DMS 273 (cell line): Measurements from ENCODE around the gene GLI3.

Experiments used
- DNase-seq: peaks from one replicate; lab custom pipeline; 2025; ENCODE audit not compliant: unreplicated experiment; lab: John Stamatoyannopoulos, UW

The GLI3 gene

DNA sequence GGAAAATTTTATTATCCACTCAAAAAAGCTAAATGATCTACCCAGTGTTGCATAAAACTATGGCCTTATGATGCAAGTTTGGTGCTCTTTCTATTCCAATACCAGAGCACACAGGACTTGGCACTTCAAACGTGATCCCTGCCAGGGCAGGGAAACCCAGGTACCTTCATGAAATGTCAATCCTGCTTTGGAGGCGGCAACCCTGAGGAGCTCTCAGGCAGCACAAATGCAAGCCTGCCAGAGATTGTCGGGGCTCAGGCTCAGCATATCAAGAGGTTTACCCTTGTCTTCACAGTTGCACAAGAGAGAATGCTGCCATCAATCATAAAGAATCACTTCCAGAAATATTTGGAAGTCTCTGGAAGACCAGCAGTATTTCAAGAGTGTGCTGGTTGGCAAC is 151.5 kb downstream of the GLI3 start:
- DNase-seq = no peak

DNA sequence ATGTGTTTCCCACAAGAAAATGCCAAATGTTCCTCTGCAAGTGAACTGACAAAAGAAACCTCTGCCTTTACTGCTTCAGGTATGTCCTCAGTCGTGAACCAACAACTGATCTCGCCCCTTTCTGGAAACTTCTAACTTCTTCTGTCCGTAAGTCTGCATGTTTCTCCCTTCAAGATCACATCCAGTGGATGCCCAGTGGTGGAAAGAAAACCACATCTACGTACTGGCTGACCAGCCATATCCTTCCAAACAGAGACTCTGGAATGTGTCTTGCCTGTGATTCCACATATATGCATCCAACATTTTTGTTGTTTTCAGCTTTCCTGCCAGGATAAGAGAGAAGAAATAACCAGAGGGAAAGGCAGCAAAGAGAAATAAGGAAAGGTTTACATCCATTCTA is 152.7 kb downstream of the GLI3 start:
- no peak for DNase-seq

DNA sequence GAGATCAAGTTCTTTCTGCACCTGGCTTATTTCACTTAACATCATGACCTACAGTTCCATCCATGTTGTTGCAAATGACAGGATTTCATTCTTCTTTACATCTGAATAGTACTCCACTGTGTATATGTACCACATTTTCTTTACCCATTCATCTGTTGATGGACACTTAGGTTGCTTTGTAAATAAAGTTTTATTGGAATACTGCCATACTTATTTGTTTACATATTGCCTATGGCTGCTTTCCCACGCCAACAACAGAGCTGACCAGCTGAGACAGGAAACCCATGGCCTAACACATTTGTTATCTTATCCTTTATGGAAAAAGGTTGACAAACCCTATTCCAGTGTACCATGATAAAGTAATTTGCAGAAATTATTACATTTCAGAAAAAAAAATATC is 153.7 kb downstream of the GLI3 start:
- no peak for DNase-seq

DNA sequence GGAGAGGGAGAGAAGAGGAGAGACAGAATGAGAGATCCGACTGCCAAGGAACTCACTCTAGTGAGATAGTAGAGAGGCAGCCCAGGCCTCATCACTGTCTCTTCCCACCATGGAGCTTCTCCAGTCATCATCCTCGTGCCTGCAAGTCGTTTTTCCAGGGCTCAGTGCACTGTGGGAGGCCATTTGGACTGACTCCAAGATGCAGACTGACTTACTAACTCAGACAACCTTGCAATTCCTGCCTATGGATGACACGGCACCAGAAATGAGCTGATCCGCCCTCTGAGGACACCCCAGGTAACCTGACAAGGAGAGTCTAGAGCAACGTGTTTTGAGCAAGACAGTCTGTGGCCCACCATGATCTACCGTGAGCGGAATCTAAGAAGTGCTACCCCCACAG is 154.9 kb downstream of the GLI3 start:
- no peak for DNase-seq

DNA sequence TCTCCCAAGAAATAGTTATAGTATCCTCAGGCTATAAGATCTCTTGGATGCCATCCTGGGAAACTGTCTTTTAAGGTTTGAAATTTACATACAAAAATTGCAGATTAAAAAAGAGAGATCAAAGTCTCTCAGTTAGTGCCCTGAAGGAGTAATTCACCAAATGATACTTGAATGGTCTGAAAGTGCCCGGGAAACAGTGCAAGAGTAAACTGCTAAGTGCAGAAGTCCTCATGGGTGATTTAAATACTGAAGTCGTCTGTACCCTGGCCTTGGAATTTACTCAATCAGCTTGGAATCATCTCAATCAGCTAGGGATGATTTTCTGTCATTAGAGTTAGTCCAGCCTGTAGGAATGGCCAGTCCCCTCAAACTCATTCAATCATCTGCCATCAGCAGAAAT is 155.3 kb downstream of the GLI3 start:
- no peak for DNase-seq

DNA sequence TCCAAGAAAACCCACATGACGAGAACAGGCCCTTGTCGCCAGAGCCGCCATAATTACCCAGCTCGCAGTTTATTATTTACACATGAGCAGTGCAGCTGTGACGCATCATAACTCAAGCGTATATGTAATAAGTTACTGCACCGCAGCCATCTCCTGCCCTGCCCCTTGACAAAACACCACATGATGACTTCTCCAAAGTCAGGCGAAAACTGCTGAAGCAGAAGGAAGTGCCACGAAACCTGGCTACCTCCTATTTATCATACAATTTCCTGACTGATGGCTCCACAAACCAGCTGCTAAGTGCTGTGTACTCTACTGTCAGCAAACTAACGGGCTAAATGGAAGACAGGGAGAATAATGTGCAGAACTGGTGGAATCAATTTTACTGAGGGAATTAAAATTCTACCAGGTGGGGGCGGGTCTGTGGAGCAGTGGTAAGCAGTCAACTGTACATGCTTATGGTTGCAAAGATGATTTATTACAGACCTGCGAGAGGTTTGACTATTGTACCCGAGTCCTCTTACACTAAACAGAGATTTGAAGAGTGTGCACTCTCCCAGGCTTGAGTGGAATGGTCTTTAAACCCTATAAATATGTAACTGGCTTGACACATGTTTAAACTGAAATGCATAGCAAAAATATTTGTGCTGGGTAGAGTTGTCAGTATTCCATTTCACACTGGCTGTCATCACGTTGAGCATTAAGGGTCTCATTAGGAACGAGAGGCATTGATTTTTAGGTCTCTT is 156.0 kb downstream of the GLI3 start:
- DNase-seq = no peak

DNA sequence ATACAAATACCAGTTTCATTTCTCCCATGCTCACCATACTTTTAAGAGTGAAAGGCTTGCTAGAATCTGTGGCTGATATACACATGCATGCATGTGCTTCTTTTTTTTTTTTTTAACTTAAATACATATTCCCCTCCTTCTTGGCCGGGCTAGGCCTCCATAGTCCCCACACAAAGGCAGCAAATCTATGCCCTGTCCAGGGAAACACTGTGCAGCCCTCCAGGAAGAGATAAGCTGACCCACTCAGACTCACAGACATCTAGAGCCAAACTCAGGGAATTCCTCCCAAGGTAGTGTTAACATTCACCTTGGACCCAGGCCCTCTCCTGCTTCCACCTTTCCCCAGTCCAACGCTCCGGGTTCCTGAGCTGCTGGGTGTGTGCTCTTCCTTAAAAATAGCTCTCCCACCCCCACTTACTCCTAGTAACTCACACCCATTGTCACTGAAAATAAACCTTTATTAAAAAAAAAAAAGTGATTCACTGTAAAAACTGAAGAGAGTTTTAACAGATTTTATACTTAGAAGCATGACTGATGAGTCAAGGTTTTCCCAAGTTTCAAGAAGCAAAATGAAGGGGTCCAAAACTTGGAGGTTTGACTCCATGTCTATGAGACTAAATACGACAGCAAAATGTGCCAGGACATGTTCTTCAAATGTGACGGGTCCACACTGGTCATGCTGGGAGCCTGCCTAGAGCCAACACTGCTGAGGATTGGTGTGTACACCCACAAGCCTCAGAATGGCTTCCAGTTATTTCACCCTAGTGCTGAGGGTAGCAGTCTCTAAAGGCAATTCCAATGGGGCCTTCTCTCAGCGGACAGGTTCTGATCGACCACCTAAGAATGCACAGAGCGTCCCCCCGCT is 159.5 kb downstream of the GLI3 start:
- no peak for DNase-seq

DNA sequence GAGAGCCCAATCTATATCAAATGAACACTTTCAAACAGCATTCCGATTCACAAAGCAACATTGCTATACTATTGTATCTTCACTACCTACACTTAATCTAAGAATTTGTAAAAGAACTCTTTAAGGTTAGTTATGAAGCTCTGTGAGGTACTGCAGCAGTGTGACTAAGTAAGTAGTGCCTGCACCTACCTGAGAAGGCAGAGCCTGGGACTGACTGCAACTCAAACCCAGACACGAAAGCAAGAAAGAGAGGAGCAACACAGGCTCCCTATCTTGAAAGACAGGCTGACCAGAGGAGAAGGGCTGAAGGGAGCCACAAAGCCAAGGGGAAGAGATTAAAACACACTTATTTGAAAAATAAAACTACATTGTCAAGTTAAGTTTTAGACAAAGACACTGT is 160.1 kb downstream of the GLI3 start:
- no peak for DNase-seq

DNA sequence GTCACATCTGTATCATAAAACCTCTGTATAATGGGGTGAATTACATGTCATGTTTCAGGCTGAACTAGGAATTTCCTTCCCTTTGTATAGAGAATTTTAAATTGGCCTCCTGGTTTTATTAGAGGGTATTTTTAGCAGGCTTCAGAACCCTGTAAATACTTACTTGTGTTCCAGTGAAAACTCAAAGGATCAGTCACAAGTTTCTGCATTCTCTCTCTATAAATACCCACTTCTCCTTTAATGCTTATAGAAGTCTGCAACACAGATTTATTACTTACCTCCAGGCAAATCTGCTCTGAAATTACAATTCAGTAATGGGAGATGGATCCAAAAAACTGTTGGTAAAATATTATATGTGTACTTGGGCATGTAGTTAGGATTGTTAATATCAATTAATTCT is 161.6 kb downstream of the GLI3 start:
- DNase-seq = no peak

DNA sequence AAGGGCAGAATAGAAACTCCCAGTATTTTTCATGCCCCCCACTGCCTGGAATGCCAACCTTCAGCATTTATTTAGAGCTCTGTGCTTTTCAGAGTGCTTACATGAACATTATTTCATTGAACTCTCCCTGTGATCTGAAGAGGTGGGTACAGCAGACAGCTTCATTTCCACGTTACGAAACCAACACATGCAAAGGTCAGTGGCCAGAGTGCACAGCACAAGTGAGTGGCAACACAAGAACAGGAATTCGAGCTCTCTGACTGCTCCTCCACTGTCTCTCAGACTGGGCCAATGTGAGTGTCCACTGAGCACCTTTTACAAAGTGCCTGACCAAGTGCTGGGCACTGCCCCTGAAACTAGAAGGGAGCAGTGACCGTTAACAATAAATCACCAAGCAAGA is 162.9 kb downstream of the GLI3 start:
- DNase-seq = no peak

DNA sequence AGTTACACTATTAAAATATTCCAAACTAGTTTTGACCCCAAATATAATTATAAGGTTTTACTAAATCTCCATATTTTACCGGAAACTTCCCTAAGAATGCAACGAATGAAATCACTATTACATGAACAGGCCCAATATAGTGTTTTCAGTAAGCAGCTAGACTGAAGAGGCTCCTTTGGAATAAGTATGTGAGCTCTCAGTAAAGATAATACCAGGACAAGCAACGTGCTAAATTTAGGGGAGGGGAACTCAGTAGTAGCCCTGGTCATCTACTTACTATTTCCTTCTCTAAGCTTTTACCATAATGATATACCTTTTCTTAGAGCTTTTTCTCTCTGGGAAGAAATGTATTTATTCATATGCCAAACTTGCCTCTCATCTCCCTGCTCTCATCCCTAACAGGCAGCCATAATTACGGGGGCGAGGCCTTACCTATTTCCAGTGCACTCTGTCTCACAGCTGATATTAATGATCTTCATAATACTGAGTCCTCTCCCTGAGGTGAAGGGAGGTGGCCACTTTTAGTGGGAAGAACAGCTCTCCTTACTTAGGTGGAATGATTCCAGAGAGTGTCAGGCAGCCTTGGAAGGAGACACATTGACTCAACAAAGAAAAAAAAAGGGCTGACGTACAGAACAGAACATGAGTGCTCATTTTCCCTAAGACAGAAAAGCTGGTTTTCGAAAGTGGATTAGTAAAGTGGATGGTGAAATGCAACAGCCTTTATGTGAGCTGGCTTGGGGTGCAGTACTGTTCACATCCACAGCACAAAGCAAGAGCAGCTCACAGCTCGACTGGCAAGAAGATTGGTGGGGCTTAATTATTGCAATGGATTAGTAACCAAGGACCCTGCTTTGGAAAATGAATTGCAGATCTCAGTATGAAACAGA is 165.4 kb downstream of the GLI3 start:
- peak; percentile 9 for DNase-seq

DNA sequence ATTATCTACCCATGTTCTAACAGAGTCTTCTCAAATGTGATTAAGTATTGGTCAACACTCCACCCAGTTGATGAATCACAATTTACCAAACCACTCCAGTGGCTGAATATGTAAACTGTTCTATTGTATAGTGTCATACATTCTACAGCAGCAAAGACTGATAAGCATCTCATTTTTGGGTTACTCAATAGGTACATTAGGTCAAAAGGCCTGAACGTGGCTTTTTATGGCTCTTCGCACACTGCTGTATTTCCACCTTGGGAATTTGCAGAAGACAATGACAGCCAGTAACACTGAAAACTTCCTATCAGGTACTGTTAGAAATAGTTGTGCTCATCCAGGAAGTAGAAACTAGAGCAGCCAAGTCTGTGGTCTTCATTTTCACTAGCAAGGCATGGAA is 166.9 kb downstream of the GLI3 start:
- DNase-seq = no peak

DNA sequence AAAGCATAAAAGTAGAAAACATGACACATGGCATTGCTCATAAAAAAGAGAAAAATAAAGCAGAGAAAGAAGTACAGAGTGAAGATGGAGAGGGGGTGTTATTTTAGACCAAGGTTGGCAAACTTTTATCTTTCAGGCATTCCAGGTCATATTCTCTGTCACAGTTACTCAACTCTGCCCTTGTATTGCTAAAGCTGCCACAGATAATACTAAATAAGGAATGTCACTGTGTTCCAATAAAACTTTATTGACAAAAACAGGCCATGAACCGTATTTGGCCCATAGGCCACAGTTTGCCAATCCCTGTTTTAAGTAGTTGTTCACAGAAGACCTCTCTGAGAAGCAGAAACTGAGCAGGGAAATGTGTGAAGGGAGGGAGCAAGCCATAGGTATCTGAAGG is 167.4 kb downstream of the GLI3 start:
- no peak for DNase-seq

DNA sequence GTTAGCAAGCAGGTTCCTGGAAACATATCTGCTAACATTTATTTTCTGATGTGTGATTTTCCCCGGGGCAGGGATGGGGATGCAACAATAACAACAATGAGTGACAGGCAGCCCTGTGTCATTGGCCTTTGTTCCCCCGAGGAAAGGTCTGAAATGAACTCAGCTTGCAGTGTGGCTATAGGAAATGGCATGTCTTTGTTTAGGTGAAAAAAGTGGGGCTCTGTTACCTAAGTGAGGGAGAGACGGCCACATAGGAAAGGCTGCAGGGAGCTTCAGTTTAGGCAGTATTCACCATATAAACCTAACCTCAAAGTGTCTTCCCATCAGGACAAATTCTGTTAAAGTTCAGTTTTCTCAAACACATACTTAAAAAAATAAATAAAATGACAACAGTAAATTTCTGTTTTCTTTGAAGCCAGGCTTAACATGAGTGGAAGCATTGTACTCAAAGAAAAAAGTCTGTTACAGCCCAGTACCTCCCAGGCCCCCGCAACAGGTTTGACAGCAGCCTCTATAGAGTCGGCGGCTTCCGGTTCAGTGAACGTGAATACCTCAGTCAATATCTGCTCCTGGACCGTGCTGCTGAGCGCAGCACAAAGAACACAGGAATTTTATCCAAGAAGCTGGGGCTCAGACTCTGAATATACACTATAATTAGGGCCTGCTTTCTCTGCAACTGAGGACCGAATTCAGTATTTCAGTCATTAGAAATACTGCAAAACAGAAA is 168.3 kb downstream of the GLI3 start:
- no peak for DNase-seq

DNA sequence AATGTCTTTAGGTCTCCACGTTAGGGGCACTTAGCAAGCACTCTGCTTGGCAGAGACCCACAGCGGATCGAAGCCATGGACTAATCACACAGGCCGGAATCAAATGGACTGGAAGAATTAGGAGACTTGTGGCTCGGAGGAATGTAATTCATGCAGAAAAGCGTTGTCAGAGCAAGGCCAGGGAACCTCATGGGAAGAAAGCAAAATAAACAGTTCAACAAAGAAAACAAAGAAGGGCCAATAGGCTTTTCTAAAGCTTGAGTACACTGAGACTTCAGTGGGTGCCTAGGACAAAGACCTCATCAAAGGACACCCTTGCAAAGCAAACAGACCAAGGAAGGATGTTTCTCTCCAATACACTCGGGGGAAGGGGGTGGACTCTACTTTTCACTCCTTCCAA is 171.1 kb downstream of the GLI3 start:
- DNase-seq = no peak

DNA sequence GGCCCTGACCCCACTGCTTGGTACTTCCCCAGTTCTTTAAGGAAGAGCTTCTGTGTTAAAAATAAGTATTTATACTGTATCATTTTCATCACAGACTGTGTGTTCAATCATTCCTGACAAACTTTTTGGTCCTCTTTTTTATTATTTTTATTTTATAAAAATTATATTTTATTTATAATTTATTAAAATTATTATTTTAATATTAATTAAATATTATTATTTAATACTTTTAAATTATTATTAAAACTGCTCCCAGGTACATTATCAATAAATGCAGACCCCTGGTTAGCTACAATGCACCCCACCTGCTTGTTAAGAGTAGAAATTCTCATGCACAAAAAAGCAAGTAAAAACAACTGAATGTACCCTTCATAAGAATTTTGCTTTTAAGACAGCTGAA is 172.0 kb downstream of the GLI3 start:
- DNase-seq = no peak

DNA sequence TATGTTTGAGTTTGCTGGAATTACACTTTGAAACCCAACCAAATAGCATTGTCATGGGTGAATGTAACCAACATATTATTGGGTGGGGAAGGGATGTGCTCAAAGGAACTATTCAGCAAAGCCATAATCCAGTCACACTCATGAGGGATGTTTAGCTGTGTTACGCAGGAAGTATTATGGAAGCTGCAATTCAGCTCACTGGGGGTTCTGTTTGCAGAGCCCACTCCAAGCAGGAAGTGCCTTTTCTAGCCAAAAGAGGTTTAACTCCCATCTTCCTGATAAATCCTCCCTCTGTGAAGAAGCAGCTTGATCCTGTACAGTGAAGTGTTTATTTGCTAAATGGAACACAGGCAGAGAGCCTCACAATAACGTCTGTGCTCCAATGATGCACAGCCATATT is 172.5 kb downstream of the GLI3 start:
- no peak for DNase-seq

DNA sequence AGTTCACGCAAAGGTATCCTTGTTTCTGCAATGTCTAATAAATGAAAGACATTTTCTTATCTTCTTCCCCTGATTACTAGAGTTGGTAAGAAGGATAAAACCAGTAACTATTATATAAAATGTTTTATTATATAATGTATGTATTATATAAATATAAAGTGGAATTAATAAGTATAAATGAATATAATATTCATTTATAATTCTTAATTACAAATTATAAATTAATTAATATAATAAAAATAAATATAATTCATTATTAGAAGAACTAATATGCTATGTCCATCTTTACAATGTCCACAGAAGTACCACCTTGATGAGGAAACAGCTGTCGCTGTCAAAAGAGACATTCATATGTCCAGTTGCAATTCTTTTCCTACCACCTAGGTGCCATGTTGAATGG is 177.7 kb downstream of the GLI3 start:
- no peak for DNase-seq

DNA sequence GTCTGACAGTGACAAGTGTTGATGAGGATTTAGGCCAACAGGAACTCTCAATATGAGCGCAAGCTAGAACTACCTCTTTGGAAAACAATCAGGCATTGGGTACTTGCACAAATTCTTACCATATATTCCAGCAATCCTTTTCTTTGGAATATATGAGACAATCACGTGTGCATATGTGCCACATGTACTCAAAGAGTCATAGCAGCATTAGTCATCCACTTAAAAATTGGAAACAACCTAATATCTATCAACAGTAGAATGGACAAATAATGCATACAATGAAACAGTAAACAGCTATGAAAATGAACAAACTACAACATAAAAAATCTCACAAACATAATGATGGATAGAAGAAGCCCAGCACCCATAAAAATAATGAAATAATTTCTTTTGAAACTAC is 179.7 kb downstream of the GLI3 start:
- DNase-seq = no peak

DNA sequence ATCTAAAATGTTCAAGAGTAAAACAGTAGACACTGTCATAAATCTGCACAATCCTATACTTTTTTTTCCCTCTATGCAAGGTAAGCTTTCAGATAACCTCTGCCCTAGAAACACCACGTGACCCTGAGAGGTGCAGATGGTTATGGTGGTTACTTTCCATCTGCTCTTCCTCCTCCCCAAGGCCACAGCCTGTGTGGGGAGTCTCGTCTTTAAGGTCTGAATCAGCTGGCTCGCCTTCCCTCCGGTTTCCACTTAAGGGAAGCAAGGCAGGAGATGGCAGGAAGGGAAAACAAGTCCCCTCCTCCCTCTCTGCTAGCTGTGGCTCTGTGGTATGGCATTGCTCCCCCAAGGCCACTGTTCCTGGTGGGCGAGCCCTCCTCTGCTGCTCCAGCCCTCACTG is 181.8 kb downstream of the GLI3 start:
- DNase-seq = peak; percentile 19

DNA sequence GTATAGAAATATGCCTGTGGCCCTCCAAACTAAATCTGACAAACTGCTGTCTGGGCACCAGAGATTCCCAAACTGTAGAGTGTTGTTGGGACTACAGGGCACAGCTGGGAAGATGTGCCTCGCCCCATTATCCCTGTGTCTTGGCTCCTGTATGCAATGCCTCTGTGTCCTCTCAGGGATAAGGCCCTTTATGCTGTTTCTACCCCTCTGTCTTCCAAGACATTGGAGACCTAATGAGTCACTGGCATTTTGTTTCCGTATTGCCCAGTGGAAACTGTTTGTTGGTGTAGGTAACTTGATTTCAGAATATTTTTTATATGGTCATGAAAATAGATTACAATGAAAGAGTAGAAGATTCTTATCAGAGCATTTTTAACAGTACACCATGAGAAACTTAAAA is 183.2 kb downstream of the GLI3 start:
- no peak for DNase-seq
